Measurements from ENCODE around the gene PCDHA10.

DNA sequence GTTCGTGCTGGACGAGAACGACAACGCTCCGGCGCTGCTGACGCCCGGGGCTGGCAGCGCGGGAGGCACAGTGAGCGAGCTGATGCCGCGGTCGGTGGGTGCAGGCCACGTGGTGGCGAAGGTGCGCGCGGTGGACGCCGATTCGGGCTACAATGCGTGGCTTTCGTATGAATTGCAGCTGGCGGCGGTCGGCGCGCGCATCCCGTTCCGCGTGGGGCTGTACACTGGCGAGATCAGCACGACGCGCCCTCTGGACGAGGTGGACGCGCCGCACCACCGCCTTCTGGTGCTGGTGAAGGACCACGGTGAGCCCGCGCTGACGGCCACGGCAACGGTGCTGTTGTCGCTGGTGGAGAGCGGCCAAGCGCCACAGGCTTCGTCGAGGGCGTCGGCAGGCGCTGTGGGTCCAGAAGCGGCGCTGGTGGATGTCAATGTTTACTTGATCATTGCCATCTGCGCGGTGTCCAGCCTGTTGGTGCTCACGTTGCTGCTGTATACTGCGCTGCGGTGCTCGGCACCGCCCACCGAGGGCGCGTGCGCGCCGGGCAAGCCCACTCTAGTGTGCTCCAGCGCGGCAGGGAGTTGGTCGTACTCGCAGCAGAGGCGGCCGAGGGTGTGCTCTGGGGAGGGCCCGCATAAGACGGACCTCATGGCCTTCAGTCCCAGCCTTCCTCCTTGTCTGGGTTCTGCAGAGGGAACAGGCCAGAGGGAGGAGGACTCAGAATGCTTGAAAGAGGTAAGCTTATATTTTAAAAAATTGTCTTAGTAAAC lies 28.4 kb downstream of the PCDHA10 start:
- TF ChIP-seq, protein P1, sequence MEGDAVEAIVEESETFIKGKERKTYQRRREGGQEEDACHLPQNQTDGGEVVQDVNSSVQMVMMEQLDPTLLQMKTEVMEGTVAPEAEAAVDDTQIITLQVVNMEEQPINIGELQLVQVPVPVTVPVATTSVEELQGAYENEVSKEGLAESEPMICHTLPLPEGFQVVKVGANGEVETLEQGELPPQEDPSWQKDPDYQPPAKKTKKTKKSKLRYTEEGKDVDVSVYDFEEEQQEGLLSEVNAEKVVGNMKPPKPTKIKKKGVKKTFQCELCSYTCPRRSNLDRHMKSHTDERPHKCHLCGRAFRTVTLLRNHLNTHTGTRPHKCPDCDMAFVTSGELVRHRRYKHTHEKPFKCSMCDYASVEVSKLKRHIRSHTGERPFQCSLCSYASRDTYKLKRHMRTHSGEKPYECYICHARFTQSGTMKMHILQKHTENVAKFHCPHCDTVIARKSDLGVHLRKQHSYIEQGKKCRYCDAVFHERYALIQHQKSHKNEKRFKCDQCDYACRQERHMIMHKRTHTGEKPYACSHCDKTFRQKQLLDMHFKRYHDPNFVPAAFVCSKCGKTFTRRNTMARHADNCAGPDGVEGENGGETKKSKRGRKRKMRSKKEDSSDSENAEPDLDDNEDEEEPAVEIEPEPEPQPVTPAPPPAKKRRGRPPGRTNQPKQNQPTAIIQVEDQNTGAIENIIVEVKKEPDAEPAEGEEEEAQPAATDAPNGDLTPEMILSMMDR (IDR thresholded peaks at IDR 0.05): no peak
- no peak for TF ChIP-seq ZFX (IDR thresholded peaks at IDR 0.05; ENCODE audit: borderline replicate concordance)

All from 22Rv1 (cell line).